Stimulated activated CD8-positive, alpha-beta memory T cell treated with anti-CD3 and anti-CD28 coated beads, Interleukin-15, amount 100 ng/mL, for 1 hour (primary cell): ENCODE data around the gene SLC22A13.
"Not testable (repeated sequence)": the region's sequence is repeated elsewhere in the genome, so short reads cannot be mapped to it uniquely, and the experiment has no call there.

Experiments used
- DNase-seq: peaks from one replicate; pipeline ENCODE4 v3.0.0-alpha.2; 2020; ENCODE audit warnings: low read depth

The SLC22A13 gene

GRCh38 chr3:38264353-38264771 lies 1.2 kb upstream of the SLC22A13 start:
- DNase-seq = no peak

DNA sequence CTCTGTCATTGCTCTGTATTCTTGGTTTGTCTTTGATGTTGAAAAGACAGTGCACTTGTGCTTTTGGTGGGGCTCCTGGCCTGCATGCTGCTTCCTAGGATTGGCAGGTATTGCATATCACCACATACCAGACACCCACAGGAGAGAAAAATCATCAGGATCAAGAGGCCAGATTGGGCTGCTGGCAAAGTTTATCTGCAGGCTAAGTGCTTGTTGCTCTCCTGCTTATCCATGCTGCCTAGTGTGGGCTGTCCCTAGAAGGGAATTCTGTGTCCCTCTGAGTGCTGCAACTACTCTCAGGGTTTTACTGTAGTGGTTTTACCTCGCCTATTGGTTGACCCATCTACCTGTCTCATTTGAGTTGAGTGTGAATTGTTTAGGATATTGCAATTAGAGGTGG lies 833 bp upstream of the SLC22A13 start:
- no peak for DNase-seq

DNA sequence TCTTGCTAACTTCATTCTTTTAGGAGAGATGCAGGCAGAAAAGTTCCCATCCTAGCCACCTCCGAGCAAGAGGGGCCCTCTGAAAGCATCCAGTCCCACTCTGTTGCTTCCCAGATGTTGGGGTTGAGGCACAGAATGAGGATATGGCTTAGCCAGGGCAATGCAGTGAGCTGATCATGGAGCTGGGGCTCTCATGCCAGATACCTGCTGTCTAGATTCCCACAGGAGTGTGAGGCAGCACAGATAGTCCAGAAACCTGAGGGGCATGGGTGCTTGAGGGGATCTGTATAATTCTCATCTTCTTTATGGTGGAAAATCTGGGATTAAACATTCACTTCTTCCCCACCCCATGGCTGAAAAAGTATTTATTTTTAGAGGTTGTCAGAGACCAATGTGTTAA lies 1.2 kb downstream of the SLC22A13 start:
- DNase-seq = no peak

GRCh38 chr3:38267662-38268061 lies 2.0 kb downstream of the SLC22A13 start:
- DNase-seq = no peak

DNA sequence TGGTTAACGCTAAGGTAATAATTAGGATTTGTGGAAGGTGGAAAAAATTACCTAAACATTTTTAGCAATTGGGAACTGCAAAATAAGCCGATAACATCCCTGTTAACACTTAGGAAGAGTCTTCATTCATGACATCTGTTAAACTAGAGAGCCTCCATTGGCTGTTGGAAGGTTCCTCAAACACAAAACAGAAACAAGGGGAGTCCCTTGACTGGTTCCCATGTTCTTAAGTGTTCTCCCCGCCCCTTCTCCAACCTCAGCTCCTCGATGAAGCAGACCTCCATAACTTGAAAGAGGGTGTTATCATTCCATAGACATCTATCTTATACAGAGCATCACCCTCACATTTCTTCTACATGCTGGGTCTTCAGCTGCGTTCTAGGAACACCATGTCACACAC lies 2.5 kb downstream of the SLC22A13 start:
- DNase-seq = no peak

DNA sequence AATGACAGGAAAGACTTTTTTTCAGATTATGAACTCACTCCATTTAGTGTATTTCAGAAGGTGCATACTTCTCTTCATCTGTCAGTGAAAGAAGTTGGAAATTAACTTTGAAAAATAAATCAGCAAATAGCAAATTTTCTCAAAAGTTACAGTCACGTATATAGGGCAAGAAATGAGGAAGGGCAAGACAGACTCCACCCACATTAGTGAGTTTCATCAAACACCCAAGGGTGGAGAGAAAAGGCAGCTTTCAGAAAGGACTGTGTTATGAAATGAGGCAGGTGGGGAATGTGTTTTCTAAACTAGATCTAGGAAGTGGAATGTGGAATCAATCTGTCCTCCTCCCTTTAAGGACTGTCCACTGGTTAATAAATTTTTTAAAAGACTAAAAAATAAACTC lies 2.9 kb downstream of the SLC22A13 start:
- no peak for DNase-seq

- no peak for DNase-seq
Measured at GRCh38 chr3:38270606-38271005, 5.0 kb downstream of the SLC22A13 start.

DNA sequence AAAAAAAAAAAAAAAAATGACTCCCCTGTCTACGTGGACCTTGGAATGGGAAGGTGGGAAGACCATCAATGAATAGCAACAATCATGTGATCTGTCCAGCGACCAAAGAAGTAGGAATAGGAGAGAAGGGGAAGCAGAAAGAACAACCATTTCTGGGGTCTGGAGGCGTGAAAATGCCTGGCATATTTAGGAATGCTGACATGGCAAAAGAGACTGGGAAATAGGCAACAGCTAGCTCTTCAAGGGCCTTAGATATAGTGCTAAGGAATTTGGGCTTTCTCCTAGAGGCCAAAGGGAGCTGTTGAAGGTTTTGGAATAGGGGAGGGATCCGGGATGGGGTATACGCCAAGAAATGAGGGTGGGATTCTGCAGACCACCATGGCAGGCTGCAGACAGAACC lies 5.9 kb downstream of the SLC22A13 start:
- DNase-seq = no peak

DNA sequence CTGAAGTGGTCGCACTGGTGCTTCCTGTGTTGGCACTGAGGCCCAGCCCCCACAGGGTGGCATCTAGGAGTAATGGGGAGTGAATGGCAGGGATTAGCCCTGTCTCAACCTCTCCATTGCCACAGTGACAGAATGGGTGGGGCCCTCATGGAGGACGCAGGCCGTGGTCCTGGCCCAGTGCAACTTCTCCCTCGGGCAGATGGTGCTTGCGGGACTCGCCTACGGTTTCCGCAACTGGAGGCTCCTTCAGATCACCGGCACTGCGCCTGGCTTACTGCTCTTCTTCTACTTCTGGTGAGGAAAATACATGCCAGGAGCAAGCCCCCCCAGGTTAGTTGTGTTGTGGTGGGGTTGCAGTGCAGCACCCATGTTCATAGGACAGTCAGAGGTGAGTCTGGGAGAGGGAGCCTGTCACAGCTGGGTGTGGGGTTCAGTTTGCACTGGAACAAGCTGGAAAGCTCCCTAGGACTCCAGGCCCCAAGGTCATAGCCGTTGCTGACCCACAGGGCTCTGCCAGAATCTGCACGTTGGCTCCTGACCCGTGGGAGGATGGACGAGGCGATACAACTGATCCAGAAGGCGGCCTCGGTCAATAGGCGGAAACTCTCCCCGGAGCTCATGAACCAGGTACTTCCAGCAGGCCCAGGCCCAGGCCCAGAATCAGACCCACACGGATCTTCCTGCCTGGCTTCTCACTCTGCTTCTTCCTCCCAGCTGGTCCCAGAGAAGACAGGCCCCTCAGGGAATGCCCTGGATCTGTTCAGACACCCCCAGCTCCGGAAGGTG lies 9.4 kb downstream of the SLC22A13 start:
- no peak for DNase-seq

- no peak for DNase-seq
Measured at GRCh38 chr3:38275658-38276057, 10.0 kb downstream of the SLC22A13 start.

DNA sequence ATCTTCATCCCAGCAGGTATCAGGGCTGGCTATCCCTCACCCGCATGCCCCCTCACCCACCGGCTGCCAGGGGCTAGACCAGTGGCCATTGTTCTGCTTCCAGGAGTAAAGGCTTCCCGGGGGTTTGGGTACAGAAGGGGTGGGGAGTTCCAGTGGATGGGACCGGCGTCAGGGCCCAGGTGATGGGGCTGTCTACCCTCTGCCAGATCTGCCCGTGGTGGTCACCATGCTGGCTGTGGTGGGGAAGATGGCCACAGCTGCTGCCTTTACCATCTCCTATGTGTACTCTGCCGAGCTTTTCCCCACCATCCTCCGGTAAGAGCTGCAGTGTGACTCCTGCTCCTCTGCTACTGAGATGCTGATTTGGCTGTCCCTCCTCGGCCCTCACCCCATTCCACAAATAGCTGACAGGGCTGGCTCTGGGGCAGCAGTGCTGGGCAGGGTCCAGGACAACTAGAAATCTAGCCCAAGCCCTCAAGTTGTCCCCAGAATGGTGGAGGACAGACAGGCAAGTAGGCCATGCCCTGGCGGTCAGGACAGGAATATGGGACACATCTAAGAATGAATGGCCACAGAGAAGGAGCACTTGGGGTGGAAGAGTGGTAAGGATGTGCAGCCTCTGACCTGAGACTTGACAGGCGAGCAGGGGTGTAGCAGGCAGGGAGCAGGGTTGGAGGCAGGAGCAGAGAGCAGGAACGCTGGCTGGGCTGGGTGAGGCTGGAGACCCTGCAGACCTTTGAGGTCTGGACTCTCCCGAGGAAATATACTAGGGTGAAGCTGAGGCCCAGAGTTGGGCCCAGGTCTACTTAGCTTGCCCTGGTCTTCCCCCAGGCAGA lies 10.7 kb downstream of the SLC22A13 start:
- no peak for DNase-seq

DNA sequence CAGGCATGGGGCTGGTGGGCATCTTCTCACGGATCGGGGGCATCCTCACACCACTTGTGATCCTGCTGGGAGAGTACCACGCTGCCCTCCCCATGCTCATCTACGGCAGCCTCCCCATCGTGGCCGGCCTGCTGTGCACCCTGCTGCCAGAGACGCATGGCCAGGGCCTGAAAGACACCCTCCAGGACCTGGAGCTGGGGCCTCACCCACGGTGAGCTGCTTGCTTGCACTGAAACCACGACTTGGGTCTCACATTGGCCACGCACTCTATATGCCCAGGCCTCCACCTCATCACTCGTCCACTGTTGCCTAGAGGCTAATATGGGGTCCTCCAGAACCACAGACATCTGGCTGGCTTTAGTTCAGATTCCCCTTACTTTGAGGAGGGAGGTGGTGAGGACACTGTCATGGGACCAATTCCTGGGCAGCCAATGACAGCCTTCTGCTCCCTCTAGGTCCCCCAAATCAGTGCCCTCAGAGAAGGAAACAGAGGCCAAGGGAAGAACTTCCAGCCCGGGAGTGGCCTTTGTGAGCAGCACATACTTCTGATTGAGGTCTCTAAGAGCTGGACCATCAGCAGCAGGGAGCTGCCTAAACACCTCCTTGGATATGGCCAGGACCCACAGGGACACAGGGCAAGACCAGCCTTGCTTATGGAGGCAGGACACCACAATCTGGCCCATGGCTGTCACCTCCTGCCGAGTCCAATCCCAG lies 11.5 kb downstream of the SLC22A13 start:
- no peak for DNase-seq

DNA sequence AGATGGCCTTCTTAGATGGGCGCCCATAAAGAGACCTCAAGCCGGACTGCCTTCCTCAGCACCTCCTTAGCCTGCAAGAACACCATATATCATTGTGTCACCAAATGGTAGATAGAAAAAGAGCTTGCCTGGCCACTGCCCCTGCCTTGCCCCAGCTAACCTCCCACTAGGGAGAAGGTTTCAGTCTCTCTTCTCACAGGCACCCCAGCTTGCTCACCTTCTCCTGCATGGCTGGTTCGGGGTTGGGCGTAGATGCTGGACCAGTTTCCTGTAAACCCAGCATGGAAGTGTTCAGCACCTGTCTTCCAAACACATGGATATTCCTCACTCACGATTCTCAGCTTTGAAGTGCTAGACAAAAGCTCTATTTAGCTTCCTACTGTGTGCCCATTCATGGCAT lies 13.2 kb downstream of the SLC22A13 start:
- DNase-seq = no peak

DNA sequence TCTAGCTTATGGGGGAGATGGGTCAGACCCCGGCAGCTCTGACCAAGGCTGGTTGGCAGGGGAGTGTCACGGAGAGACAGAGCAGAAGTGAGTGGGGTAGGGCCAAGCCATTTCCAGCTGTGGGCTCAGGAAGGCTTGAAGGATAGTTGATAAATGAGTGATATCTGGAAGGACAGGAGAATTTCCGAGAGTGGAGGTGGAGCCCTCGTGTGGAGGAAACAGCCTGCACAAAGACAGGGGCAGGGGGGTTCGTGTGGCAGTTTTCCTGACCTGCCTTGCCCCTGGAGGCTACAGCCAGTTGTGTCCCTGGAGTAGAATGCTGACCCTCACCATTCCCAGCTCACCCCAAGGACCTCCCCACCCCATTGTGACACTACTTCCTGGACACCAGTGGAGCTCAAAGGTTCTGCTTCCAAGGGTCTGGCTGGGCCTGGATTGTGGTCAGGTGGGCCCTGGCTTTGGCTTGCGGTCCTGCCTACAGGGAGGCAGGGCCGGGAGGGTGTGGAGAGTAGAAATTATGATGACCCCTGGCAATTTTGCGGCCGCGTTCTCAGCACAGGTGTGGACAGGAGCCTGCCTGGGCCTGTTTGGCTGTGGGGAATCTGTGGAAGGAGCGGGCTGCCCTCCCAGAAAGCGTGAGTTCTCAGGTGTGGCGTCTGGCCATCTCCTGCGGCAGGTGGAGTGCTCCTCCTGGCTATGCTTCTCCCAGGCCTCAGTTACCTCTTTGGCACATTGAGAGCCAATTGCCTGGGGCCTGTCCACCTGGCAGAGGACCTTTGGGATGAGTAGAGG lies 16.5 kb downstream of the SLC22A13 start, which contains the start of gene SLC22A14:
SLC22A14 (plus strand) TSS at position 400 of the 792 bp plus-strand sequence. CDS start 23,733 bp downstream, outside the sequence.
- DNase-seq = no peak

GRCh38 chr3:38283810-38284755 lies 18.5 kb downstream of the SLC22A13 start:
- no peak for DNase-seq

DNA sequence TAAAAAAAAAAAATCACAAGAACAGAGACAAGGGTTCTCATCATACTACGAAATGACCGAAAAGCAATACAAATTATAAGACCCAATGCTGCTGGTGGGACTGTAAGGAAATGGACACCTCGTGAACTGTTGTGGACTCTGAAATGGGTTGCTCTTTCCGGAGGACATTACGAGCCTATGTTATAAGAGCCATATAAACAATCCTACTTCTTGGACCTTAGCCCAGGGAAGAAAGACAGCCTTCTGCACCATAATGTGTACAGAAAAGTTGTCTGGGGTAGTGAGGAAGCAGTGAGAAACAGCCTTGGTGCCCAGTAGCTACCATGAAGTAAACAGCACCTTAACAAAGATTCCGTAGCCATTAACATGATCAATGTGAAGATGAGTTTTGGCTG lies 19.1 kb downstream of the SLC22A13 start:
- no peak for DNase-seq

DNA sequence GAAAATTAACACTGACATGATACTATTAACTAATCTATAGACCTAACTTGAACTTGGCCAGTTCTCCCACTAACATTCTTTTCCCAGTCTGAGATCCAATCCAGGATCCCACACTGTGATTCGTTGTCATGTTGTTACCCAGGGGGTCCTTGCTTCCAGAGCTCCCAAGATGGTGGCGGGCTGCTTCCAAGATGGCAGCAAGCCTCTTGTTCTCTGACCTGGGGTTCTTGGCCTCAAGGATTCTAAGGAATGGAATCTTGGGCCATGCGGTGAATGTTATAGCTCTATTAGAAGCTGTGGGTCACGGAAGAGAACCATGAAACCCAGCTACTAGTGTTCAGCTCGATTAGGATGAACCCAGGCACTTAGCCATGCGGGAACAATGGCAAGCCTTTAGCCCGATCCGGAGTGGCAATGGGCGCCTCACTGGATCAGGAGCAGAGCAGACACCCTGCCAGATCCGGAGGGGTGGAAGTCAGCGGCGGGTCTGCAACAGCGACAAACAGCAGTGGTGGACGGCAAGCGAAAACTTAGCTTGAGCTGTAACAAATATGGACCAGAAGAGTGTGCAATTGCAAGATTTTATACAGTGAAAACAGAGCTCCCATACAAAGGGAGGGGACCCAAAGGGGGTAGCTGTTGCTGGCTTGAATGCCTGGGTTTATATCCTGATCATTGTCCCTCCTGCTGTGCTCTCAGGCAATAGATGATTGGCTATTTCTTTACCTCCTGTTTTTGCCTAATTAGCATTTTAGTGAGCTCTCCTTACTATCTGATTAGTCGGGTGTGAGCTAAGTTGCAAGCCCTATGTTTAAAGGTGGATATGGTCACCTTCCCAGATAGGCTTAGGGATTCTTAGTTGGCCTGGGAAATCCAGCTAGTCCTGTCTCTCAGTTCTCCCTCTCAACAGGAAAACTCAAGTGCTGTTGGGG lies 23.9 kb downstream of the SLC22A13 start:
- not testable (repeated sequence) for DNase-seq

DNA sequence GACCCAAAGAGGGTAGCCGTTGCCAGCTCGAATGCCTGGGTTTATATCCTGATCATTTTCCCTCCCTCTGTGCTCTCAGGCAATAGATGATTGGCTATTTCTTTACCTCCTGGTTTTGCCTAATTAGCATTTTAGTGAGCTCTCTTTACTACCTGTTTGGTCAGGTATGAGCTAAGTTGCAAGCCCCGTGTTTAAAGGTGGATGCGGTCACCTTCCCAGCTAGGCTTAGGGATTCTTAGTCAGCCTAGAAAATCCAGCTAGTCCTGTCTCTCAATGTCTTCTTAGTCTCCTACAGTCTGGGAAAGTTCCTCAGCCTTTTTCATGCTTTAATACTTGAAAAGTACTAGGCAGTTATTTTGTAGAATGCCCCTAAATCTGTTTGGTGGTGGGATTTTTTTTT lies 31.4 kb downstream of the SLC22A13 start:
- DNase-seq = not testable (repeated sequence)

- no peak for DNase-seq
Measured at GRCh38 chr3:38297537-38297936, 31.9 kb downstream of the SLC22A13 start.
